NCI-H526 (cell line): Measurements from ENCODE around the gene GORAB.
A peak's percentile ranks its signal among the peaks of the same experiment; 100 is the strongest.

Experiments
- DNase-seq, 2 experiments: peaks; one replicate each; lab custom pipeline; 2025; lab: John Stamatoyannopoulos, UW

The GORAB gene

DNA sequence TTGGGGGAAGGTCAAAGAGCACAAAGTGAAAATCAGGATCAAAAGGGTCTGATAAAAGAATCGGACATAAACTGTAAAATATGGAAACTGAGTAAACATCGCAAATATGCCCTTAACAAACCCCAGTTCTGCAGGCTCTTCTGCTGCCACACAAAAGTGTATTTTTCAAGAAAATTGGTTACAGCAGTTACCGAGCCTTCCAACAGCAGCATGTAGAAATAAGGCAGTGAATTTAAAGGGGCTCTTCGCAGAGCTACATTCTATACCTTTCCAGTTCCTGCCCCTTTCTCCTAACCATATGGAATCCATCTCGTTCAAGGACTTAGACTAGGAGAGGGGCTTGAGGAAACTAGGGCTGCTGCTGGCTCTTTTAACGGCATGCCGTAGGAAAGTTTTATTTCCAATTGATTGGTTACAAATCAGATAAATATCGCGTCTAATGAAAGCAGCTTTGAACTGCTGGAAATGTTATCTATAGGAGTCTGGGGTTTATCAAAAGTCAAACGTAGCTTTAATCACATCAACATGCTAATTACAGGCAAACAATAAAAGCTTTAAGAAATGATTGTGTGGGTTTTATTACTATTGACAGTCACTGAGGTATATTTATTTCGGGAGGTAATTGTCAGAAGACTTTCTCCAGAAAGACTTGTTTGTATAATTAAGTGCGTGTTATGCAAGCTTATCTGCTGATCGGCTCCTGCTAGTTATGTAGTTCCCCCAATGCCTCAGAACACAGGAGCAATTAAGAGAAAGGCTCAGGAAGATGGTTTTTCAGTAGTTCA lies 59.1 kb downstream of the GORAB start:
- DNase-seq: peak in 1 of 2 experiments; percentile 27

DNA sequence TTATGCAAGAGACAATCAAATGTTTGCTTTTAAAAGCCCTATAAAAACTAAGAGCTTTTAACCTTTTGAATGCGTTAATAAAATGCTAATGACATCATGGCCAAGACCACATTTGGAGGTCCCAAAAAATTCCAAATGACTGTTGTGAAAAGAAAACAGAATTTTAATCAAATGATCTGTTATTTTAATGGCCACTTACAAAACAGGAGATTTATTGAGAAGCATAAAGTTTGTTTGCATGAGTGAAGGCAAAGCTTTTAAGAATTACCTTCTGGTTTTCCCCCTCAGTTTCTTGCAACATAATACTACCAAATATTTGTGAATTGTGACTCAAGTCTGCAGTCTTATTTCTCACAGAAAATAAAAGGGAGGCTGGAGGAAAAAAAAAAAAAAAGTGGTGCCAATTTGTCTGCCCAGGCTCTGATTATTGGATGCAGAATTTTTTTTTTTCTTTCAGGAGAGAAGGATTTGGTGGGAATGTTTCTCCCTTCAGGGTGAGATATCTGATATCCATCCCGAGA lies 60.7 kb downstream of the GORAB start:
- DNase-seq: no peak

DNA sequence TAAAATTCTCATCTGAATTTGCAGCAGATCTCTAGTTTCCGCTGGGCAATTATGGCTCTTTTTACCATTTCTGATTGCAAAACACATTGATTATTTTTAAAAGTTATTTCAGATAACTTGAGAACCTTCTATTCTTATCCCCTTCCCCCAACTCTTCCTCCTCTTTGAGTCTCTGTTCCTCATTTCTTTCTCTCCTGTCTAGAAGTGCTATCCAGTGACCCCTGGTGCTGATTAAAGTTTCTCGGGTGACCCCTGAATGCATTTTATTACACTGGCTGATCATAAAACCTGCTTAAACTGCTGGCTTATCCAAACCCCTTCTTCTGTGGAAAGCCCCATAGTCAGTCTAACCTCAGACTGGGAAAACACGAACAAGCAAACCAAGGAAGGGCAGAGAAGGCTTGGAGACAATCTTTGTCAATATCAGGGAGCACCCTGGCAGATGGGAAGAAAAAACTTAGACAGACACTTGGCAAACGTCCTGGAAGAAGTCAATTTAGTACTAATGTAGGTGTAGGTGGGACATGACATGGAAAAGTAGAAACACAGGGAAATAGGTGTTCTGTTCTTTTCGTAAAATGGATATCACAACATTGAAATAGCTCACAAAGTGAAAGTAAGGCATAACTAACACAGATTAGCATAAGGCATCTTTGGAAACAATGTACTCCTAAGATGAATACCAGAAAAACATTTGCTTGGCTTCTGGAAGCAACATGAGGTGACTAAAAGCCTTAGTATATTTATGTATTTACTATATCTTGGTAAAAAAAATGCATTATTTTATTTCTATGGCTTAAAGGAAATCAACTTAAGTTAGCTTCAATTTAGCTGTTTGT lies 61.4 kb downstream of the GORAB start:
- DNase-seq: no peak

DNA sequence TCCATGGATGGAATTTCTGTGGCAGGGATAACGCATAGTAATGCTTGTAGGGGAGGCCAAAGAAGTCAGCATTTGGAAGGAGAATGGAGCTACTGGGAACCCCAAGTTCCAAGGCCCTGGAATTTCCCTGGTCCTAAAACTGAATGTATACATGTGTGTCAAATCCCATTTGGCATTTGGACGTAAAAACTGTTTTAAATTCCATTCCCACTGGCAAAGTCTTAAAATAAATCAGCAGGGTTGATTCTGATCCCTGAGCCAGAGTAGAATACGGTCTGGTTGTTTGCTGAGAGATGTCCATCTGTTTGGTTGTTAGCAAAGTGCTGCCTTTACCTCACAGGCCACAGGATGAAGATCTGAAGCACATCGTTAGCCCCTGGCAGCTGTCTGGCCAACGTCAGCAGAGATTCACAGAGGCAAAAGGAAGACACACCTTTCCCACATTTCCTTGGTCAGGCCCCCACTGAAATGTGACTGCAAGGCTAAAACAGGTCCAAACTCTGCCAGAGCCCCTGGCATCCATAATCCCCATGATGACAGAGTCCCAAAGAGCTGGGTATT lies 62.2 kb downstream of the GORAB start:
- DNase-seq: no peak

DNA sequence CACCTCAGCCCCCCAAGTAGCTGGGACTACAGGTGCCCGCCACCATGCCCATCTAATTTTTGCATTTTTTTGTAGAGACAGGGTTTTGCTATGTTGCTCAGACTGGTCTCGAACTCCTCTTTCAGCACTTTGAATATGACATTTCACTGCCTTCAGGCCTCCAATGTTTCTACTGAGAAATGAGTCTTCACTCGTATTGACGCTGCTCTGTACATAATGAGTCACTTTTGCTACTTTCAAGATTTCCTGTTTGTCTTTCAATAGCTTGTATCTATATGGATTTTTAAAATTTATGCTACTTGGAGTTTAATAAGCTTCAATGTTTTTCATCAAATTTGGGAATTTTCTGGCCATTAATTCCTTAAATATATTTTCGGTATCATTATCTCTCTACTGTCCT lies 64.7 kb downstream of the GORAB start:
- DNase-seq: no peak

DNA sequence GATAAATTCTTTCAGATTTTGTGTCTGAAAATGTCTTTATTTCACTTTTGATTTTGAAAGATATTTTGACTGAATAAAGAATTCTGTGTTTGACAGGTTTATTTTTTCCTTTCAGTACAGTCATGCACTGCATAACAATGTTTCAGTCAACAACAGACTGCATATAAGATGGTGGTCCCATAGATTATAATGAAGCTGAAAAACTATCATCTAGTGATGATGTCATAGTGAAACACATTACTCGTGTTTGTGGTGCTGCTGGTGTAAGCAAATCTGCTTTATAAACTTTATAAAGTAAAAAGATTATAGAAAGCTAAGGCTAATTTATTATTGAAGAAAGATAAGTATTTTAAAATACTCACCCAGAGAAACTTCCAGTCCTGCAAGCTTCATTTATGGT lies 66.7 kb downstream of the GORAB start:
- no peak for DNase-seq

DNA sequence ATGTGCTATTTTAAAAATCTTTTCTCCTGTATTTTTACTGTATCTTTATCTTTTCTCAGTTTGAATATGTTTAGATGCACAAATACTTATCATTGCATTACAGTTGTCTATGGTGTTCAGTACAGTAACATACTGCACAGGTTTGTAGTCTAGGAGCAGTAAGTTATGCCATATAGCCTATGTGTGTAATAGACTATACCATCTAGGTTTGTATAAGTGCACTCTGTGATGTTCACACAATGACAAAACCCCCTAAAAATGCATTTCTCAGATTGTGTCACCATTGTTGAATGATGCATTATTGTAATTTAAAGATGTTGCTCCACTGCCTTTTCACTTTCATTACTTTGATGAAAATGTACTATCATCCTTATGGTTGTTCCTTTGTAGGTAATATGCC lies 67.1 kb downstream of the GORAB start:
- no peak for DNase-seq

DNA sequence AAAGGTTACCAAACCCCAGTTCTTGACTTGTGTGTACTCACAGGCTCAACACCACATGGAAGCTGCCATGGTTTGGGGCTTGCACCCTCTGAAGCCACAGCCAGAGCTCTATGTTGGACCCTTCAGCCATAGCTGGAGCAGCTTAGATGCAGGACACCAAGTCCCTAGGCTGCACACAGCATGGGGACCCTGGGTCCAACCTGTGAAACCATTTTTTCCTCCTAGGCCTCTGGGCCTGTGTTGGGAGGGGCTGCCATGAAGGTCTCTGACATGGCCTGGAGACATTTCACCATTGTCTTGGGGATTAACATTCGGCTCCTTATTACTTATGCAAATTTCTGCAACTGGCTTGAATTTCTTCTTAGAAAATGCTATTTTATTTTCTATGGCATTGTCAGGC lies 69.9 kb downstream of the GORAB start:
- no peak for DNase-seq
